Putamen (tissue), 1 donor: ENCODE results near the gene PI4KA.

Source experiments
- DNase-seq: peaks from one replicate; pipeline ENCODE4 v3.0.0-alpha.2; 2016; ENCODE audit warnings: low spot score

PI4KA gene

DNA sequence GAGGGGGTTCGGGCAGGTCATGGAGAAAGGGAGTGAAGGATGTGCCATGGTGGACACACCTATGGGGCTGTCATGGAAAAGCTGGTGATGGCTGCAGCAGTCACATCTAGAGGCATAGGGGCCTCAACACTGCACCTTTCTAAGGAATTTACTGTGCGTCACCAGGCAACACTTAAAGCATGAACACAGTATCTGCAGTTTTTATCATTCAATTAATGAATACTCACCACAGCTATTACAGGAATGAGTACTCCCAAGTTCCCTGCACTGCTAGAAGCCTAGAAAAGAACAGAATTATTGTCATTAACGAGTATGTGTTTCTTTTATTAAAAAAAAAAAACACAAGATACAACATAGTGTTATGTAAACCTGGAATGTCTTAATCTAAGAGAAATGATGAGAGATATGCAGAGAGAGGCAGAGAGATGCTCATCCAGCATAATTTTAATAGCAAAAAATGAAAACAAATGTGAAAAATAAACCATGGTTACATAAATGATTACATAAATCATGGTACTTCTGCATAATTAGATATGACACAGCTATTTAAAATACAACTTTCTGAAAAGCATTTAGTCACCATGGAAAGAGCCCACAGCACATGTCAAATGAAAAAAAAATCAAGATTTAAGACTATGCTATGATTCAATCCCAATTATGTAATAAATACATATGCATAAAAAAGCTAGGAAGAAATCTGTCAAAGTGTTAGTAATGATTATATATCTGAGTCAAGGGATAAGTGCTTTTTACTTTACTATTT, 65.5 kb downstream of the PI4KA start:
- DNase-seq: peak; percentile 51

DNA sequence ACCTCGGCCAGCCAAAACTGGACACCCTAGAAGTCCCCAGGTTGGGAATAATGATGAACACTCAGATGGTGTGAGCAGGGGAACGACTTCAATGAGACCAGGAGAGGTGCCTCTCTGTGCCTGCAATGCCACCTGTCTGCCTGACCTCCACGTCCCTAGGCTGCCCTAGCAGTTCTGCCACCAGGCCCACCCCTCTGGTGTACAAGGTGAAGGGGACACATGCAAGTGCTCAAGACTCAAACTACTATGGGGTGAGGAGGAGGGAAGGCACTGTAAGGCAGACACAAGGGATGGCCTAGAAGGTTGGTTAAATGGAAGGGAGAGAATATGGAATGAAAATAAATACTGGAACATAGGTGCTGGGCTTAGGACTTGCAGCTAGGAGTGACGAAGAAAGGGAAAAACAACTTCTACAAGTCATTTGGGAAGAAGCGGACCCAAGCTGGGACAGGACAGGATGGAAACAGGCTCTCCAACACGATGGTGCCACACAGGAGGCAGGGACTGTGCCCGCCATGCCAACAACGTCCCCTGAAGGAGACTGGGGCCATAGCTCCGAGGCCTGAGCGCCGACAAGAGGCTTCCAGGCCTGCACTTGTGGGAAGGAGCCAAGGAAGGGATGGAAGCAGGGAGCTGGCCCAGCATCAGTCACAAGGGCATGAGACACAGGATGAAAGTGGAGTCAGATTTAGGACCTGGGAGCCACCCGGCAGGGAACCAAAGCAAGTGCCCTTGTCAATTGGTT, 66.2 kb downstream of the PI4KA start:
- no peak for DNase-seq

DNA sequence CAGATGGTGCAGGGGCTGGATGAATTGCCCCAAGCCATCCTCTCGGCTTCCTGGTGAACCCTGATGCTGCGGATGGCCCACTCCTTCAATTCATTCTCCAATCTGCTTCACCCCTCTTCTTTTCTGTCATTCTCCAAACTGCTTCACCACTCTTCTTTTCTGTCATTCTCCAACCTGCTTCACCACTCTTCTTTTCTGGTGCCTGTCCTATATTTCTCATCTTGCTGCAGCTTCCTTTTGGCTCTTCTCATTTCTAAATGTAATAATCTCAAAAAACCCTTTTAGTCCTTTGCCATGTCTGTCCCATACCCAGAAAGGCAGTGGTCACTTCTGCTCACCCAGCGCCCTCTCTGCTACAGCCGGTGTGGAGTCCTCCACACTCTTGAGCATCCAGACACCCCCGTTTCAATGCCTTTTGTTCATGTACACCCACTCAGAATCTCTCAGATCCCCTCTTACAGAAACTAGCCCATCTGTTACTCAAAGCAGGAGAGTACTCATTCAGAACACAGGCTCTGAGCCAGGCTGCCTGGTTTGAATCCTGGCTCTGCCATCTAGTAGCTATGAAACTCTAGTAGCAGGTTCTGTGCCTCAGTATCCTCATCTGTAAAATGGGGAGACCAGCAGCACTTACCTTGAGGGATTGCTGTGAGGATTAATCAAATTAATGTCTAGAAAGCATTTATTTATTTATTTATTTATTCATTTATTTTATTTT, 69.8 kb downstream of the PI4KA start:
- DNase-seq: no peak

DNA sequence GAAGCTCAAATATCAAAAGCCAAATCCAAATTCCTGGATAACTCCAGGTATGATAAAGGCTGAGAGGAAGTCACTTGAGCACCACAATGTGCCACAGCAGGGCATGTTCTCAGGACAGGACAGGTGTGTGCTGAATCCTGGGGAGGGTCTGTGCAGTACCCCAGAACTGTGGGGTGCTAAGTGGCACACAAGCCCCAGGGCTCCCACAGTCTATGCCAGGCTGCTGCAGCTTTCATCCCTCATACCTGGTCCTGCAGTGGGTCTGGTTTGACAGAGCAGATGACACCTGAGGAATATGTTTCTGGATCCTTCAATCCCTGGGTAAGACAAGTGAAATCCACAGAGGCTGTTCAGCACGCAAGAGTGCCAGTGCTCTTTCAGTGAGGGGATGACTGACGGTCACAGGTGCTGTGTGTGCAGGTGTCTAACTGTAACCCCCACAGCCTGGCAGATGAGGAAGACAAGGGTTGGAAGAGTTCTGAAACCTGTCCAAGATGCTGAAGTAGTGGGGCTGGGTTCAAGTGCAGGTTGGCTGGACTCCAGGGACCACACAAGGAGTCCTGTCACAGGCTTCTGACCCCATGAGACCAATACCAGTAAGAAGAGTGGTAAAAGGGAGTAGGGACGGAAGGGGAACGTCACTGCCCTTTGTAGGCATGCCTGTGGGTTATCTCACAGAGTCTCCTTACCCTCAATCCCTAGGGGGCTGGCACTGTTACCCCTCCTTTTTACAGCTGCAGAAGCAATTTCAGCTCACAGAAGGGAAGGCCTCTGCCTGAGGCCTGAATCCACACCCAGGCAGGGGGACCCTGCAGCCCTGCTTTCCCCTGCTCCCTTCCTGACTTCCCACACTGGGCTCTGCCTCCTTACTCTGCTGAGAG, 70.6 kb downstream of the PI4KA start:
- DNase-seq: no peak

DNA sequence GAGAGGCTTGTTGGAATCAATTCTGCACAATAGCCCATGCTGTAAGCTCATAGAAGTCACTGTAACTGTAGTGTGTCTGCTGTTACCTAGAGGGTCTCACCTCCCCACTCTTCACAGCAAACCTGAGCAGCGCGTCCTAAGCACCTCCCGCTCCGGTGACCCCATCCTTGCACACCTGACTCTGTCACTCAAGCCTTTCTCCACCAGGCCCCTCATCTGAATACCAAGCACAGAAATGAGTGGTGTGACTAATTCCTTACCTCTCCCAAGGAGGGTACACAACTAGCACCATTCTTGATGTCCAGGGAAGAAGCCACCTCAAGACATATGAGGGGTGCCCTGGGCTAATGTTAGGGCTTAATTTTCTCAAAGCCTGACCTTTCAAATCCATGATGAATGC, 71.4 kb downstream of the PI4KA start:
- DNase-seq: no peak

DNA sequence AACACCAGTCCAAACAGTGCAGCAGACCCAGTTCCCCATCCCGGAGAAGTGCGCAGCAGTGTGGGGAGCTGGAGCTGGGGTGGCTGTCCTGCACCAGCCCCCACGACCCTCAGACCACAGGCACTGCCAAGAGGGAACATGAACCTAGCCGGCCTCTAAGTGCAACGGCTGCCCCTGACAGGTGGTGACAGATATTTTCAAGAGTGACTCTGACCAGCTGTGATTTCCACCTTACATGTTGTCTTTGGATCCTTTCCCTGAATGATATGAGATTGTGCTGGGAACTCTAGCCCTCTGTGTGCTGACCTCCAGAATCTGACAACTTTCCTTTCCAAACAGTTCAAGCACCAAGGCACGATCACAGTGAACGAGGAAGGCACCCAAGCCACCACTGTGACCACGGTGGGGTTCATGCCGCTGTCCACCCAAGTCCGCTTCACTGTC, 72.1 kb downstream of the PI4KA start:
- no peak for DNase-seq

DNA sequence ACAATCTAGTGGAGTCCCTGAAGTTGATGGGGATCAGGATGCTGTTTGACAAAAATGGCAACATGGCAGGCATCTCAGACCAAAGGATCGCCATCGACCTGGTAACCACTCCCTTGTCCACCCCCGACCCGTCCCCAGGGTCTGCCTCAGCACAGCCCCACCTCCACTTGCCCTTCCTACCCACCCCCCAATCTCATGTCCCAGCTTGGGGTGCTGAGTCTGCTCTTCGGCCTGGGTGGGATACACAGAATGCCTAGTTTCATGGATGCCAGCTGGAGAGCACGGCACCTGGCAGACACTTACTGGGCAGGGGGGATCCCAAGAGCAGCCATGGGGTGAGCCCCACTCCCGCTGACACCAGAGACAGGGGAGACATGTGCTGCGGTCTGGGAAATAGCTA, 72.6 kb downstream of the PI4KA start:
- DNase-seq: no peak

DNA sequence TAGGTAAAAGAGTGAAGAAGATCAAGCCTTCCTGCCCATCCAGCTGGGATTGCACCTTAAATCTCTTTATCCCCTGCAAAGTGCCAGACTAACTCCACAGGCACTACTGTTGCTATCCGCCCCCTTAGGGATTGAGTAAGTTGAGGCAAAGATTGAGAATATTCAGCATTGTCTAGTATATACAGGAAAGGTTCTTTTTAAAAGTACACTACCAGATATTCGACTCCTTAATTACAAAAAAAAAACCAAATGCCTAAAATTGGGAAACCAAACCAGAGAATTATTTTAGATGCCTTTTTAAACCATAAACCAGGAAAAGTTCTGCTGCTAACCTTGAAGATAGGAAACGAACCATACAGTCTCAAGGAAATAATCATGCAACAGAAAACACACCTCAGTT, 73.2 kb downstream of the PI4KA start:
- DNase-seq: no peak

DNA sequence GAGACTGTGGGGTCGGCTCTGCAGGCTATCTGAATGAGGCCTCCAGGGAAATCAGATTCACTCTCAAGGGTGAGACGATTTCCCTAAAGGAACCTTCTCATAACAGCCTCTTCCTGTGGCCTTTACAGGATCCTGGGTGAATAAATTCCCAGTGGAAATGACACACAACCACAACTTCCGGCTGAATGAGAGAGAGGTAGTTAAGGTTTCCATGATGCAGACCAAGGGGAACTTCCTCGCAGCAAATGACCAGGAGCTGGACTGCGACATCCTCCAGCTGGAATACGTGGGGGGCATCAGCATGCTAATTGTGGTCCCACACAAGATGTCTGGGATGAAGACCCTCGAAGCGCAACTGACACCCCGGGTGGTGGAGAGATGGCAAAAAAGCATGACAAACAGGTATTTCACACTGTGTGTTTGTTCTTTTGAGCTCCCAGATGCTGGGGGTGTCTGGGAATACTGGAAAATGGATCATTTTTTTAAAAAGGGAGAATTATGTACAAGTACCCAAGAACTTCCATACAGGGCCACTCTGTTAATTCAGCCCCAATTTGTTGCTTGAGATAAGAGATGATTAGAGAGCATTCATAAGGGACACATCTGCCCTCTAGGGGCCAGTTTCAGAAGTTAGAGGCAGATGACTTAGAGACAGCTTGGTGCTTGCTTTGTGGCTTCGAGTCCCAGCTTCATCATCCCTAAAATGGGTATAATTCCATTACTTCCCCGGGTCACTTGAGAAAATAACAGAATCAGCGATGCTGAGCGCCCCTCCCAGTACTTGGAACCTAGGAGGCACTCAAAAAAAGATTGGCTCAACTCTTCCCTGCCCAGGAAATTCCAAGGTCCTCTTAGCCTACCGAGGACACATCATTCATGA, 74.5 kb downstream of the PI4KA start:
- DNase-seq: peak; percentile 43

DNA sequence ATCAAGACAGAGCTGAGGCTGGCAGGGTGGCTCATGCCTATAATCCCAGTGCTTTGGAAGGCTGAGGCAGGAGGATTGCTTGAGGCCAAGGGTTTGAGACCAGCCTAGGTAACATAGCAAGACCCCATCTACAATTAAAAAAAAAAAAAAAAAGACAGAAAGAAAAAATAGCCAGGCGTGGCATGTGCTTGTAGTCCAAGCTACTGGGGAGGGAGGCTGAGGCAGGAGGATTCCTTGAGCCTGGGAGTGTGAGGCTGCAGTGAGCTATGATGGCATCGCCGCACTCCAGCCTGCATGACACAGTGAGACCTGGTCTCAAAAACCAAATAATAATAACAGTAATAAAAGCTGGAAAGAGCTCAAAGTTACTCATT, 75.3 kb downstream of the PI4KA start:
- DNase-seq: no peak

DNA sequence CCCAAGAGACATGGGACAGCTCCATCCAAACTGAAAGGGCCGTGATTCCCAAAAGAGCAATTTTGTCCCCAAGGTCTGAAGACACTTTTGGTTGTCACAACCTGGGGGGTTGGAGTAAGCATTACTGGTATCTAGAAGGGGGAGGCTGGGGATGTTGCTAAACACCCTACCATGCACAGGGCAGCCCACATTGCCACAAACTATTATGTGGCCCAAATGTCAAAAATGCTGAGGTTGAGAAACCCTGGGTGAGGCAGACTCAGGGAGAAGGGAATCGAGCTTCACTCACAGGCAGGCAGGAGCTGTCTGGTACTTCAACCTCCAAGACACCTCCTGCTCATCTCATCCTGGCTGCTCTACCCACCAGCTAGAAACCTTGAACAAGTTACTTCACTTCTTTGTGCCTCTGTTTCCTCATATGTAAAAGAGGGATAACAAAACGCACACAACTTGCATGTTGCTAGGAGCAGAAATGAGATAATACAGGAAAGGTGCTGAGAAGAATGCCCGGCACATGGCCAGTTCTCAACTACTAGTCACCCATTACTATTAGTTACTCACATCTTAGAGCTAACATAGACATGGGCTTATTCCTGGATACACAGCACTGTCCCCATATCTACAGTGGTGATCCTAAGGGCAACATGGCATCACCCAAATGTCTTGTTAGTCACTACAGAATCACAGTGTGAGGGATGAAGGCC, 75.9 kb downstream of the PI4KA start:
- DNase-seq: no peak

DNA sequence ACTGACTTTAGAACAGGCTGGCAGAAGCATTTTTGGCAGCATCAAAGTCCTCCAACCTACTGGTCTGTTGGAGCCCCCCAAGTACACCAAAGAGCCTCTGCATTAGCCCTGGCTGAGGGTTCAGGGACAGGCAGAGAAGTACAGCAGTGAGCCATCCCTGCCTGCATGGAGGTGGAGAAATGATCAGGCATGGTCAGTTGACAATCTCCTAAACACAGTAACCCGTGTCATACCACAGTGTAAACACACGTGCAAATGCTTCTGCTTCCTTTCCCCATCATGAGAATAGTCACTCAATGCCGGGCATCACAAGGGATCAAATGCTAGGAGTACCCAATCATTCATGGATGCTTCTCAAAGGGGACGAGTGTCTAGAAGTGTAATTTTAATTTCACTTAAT, 76.5 kb downstream of the PI4KA start:
- no peak for DNase-seq

DNA sequence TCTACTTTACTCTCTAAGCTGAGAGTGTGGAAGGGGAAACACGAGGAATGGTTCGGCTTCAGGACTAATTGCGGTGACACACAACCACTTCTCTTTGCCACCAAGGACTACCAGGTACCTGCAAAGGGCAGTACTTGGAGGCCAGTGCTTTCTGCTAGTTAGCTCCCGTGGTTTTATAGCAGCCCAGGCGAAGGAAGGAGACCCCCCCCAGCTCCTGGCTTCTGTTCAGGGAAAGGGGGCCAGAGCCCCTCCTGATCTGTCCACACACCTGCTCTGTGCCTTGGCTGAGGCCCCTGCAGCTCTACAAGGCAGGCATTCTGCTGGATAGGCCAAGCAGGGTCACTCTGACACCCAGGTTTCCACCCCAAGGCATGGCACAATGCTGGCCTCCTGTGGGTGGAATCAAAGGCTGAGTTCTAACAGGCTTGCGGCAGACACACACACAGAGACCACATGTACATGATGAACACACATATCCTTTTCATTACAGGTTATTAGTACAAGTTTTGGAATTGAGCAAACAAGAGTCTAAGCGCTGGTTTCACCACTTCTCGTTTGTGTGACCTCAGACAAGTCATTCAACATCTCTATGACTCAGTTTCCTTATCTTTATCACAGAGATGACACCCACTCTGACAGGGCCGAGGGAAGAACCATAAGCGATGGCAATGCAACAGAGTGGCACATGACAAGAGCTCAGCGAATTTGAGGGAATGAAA, 77.2 kb downstream of the PI4KA start:
- no peak for DNase-seq

DNA sequence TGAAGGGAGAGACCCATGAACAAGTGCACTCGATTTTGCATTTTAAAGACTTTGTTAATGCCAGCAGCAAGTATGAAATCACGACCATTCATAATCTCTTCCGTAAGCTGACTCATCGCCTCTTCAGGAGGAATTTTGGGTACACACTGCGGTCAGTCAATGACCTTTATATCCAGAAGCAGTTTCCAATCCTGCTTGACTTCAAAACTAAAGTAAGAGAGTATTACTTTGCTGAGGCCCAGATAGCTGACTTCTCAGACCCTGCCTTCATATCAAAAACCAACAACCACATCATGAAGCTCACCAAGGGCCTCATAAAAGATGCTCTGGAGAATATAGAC, 78.8 kb downstream of the PI4KA start:
- no peak for DNase-seq

DNA sequence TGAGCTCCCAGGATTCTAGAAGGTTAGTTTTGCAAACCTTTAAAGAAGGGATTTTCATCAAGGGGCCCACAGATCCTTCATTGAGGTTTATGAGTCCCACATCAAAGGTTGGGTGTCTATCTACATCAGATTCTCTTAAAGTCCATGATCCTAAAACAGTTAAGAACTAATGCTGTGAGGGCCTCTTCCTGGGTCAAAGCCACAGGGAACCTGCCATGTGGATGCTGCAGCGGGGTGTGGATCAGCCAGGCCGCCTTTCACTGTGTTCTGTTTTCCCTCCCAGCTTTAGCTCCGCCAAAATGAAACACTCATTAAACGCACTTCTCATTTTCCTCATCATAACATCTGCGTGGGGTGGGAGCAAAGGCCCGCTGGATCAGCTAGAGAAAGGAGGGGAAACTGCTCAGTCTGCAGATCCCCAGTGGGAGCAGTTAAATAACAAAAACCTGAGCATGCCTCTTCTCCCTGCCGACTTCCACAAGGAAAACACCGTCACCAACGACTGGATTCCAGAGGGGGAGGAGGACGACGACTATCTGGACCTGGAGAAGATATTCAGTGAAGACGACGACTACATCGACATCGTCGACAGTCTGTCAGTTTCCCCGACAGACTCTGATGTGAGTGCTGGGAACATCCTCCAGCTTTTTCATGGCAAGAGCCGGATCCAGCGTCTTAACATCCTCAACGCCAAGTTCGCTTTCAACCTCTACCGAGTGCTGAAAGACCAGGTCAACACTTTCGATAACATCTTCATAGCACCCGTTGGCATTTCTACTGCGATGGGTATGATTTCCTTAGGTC, 79.4 kb downstream of the PI4KA start:
- DNase-seq: peak; percentile 27

DNA sequence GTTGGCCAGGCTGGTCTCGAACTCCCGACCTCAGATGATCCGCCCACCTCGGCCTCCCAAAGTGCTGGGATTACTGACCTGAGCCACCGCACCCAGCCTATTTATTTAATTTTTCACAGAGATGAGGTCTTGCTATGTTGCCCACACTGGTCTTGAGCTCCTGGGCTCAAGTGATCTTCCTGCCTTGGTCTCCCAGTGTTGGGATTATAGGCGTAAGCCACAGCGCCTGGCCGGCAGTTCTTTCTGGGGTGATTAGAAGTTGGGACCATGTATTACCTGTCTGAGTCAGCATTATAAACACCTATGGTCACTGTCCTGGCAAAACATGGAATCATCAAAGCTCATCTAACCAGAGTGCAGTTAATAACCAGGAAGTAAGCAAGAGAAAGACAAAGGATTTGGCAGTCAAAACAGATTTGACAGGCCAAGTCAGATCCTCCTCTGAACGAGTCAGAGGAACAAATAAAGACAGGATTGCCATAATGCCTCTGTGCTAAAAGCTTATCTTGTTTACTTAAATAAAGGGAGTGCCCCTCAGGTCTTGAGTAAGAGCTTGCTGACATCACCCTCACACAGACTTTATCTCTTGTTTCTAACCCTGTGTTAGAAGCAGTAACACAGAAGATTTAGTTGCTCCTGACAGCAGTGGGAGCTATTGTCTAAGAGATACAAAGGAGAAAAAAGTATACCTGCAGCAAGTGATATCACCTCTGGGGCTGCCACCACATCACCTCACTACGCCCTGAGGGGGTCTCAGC, 81.0 kb downstream of the PI4KA start:
- no peak for DNase-seq

DNA sequence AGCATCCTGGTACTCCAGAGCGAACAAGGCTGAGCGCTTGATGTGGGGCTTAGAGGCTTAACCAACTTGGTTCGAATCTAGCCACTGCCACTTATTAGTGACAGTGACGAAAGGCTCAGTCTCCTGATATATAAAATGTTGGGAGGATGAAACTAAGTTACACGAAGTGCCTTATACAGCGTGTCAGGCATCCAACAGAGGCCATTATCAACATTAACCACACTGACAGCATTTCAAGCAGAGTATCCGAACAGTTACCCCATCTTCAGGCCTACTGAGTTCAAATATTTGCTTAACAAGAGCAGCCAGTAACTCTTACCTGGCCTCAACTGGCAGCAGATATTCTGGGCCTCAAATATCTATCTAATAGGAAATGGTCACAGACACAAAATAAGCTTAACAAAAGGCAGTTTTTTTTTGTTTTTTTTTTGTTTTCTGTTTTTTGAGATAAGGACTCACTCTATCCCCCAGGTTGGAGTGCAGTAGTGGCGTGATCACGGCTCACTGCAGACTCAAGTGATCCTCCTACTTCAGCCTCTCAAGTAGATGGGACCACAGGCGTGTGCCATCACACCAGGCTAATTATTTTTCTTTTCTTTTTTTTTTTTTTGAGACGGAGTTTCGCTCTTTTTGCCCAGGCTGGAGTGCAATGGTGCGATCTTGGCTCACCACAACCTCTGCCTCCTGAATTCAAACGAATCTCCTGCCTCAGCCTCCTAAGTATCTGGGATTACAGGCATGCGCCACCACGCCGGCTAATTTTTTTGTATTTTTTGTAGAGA, 81.8 kb downstream of the PI4KA start:
- DNase-seq: no peak
